Stimulated activated CD4-positive, alpha-beta T cell treated with anti-CD3 and anti-CD28 coated beads, Interleukin-4, amount 100 ng/mL, for 1 hour (primary cell): ENCODE data around the gene NIPA2.

Experiments
- DNase-seq: peaks from one replicate; pipeline ENCODE4 v3.0.0-alpha.2; 2020

NIPA2 gene

GRCh38 chr15:22878103-22878502 is 39.6 kb downstream of the NIPA2 start:
- no peak for DNase-seq

DNA sequence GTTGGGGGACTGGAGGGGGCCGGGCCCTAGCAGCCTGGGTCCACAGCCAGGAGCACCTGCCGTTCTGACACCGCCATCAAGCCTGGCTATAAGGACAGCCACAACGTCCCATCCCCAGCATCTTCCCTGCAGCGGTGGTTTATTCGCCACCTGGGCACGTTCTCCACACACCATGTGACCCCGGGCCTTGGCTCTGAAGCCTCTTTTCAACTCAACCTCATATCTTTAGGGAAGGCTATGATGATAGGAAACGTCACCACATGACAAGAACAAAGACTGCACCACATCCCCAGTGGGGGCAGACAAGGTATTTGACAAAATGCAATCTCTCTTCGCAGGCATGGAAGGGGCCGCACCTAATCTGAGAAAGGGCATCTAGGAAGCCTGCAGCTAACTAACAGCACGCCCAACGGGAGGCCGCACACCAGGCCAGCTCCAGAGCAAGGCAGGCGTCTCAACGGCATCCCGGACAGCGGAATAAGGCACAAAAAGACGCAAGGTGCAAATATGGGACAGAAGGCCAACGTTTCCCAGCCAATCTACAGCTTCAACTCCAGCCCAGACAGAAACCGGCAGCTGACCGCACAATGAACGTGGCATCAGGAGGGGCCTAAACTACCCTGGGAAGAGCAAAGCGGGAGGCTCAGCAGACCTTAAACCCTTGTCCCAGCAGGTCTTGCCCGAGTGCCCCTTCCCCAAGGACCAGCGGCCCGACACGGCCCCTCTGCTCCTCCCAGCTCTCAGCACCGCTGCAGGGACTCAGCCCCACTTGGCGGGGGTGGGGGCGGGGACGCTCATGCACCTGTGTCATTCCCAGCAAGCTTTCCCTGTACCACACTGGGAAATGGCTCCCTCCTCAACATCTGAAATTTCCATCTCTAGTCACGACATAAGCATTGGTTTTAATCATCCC is 41.9 kb downstream of the NIPA2 start:
- DNase-seq = no peak

DNA sequence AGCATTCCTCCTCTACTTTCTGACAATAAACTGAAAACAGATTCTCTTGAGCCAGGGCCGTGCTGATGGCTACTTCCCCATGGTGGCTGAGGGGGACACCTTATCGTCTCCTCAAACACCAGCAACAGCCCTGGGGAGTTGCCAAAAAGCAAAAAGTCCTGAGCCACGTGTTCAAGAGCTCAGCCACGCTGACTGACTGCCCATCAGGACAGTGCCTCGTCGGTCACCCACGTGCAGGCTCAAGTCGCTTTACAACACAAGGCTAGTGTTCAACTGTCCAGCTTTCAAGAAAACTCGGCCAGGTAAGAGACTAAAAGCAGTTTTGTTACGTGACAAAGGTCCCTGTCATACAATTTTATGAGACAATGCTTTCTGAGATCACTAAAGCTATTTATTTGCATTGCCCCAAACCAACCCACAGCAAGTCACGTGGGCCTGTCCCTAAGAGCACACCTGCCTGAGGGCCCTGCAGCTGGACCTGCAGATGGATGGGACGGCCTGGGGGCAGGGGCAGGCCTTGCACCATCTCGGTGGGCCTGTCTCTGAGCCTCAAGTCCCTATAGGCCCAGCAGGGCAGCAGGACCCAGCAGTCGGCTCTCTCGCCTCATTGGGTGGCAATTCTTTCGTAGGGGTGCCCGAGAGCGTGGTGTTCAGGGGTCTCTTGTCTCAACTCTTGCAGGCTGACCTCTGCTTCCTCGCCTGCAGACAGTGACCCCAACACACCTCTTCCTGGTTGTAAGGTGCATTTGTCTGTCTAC is 42.7 kb downstream of the NIPA2 start:
- no peak for DNase-seq

- DNase-seq = no peak
Measured at GRCh38 chr15:22881739-22882440, 43.4 kb downstream of the NIPA2 start.

GRCh38 chr15:22883196-22883595 is 44.7 kb downstream of the NIPA2 start:
- DNase-seq = no peak

DNA sequence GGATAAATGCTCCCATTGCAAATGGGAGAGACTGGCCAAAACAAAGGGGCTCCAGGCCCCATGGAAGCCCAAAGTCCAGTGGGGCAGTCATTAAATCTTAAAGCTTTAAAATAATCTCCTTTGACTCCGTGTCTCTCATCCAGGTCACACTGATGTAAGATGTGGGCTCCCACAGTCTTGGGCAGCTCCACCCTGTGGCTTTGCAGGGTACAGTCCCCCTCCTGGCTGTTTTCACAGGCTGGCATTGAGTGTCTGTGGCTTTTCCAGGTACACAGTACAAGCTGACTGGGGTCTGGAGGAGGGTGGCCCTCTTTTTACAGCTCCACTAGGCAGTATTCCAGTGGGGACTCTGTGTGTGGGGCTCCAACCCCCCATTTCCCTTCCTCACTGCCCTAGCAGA is 45.9 kb downstream of the NIPA2 start:
- no peak for DNase-seq

GRCh38 chr15:22885120-22885519 is 46.7 kb downstream of the NIPA2 start:
- no peak for DNase-seq

- no peak for DNase-seq
Measured at GRCh38 chr15:22887157-22887951, 48.9 kb downstream of the NIPA2 start.

- DNase-seq = no peak
Measured at GRCh38 chr15:22888120-22888859, 49.8 kb downstream of the NIPA2 start.

DNA sequence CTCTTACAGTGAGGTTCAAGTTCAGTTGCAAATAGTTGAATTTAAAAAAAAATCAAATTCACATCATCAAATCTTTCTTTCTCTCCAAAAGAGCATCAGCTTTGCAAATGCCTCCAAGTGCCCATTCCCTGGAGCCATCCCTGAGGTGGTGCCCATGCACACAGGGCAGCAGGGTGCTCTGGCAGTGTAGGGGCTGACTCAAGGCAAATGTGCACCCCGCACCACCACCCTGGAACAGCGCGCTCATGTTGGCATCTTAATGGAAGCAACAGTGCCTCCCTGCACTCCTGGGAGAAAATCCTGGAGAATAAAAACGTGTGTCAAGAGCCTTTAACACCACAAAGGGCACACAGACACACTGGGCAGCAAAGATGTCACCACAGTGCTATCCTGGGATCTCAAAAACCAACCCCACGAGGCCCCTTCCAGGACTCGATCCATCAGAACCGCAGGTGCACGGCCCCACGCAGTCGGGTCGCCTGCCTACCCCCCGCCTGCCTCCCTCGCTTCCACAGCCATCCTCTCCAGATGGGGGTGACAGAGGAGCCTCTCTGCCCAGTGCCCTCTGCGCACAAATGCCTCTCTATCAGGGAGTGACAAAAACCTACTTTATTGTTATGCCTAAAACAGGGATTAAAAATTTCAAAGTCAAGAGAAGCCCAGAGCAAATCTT is 50.8 kb downstream of the NIPA2 start:
- DNase-seq = no peak

DNA sequence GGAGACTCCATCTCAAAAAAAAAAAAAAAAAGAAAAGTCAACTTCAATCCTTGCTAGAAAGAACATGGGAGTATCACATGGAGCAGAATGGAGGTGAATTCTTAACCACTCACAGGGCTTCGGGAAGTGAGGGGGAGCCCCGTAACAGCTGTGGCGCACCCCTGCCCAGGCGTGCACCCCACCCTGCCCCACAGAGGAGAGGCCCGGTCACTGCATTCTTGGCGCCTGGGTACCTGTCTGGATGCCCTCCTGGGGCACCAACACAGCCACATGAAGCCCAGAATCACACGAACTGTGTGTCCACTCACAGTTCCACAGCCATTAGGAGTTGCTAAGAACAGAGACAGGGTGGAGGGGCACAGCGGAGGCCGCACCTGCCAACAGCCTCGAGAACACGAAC is 51.8 kb downstream of the NIPA2 start:
- DNase-seq = no peak

- DNase-seq = no peak
Measured at GRCh38 chr15:22891426-22892210, 53.2 kb downstream of the NIPA2 start.

- no peak for DNase-seq
Measured at GRCh38 chr15:22892333-22892732, 53.9 kb downstream of the NIPA2 start.

GRCh38 chr15:22893081-22893480 is 54.6 kb downstream of the NIPA2 start:
- no peak for DNase-seq

GRCh38 chr15:22893881-22894280 is 55.4 kb downstream of the NIPA2 start:
- no peak for DNase-seq

DNA sequence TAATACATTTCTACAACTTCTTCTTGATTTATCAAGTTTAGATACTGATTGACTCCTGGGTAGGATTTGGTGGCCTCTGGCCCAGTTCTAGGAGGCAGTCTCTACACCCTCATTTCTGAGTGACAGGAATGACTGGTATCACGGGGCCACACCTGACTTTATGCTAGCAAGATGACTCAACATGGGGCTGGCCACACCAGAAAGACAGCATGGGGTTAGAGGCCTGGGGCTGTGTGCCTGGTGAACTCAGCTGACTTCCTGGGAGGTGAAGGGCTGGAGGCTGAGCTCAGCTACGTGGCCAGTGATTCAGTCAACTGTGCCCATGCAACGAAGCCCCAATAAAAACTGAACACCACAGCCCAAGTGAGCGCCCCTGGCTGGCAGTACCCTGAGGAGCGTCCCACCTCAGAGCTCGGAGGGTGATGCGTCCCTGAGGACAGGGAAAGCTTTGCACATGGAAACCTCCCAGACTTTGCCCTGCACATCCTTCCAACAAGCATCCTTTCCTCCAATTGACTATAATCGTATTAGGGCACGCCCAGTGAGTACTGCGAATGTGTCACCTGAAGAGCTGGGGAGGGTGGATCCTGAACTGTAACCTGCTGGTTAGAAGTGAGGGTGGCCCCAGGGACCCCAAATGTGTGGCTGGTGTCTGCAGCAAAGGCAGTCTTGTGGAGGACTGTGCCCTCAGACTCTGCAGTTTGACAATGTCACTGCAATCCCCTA is 57.2 kb downstream of the NIPA2 start:
- no peak for DNase-seq

GRCh38 chr15:22902046-22902445 is 63.6 kb downstream of the NIPA2 start:
- DNase-seq = no peak

DNA sequence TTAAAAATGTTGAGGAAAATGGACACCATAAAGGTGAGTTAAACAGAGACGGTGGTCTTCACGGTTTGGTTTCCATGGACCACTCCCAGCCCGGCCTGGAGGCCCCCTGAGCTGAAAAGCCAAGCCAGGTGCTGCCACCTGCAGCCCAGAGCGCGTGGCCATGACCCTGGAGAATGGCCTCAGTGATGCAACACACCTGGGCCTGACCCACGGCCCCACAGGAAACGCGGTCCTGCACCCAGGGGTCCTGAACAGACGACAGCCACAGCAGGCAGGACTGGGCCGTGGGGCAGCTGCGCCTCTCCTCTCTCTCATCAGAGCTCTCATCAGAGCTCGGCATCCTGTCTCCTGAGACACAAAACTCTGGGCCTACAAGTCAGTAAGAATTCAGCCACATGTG is 64.1 kb downstream of the NIPA2 start:
- DNase-seq = no peak

DNA sequence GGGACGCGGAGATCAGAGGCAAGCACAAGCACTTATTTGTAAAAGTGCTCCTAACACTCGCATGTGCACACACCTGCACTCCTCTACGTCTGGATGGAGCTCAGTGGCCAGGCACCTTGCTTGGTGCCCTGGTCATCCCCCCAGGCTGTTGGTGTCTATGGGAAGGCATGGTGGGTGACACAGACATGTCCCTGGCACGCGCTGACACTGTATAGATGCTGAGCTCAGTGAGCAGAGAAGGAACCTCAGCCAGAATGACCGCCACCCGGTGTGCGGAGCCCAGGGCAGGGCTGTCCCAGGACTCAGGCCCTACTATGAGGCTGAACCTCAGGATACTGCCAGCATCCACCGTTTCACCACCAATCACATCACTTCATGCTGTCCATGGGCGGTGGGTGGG is 64.5 kb downstream of the NIPA2 start:
- no peak for DNase-seq

DNA sequence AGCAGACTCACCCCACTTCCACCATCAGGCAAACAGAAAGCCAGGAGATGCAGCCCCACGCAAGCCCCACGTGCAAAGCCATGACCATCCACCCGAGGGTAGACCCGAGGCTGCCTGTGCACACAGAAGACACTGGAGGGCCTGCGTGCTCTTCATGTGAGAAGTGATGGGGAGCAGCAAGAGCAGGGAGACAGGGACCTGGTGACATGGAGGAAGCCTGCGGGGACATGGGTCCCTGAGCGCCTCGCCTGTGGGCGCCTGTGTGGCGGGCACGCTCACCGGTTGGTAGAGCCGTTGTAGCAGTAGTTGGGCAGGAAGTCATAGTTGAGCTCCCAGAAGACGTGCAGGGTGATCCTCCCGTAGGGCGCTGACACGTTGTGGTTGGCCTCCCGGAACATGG is 65.0 kb downstream of the NIPA2 start:
- no peak for DNase-seq
